Cardiac muscle cell (in vitro differentiated cells and primary cell): ENCODE results near the gene NRXN2. TPM values are rescaled to one million over a fixed set of nuclear protein-coding genes. Genes with fewer than 3 reads are reported as not detected.

Source experiments
- DNase-seq, 2 donors: peaks; one replicate each; pipeline versions ENCODE4 v3.0.0 to v3.0.0-alpha.2; 2010 to 2017; ENCODE audit warnings: low read depth in 1 of 2, low spot score in 1 of 2
- H3K27ac ChIP-seq: fragments of 200-600 bp; sonication (generic); 2 replicates; pipeline ENCODE4 v1.5.1; 2016
- H3K27me3 ChIP-seq: fragments of 200-600 bp; sonication (generic); 2 replicates; pipeline ENCODE4 v1.6.0; 2016; ENCODE audit warnings: control low read depth
- H3K36me3 ChIP-seq: fragments of 200-600 bp; sonication (generic); 2 replicates; pipeline ENCODE4 v1.5.1; 2016; ENCODE audit warnings: control low read depth
- H3K4me1 ChIP-seq: fragments of 200-600 bp; sonication (generic); 2 replicates; pipeline ENCODE4 v1.8.1; 2017; ENCODE audit warnings: low read depth, mild to moderate bottlenecking, mixed run types
- H3K4me3 ChIP-seq: fragments of 200-600 bp; sonication (generic); 2 replicates; pipeline ENCODE4 v1.5.1; 2016; ENCODE audit warnings: mild to moderate bottlenecking
- H3K9me3 ChIP-seq: fragments of 200-600 bp; sonication (generic); 2 replicates; pipeline ENCODE4 v1.5.1; 2017; ENCODE audit warnings: low read depth, mild to moderate bottlenecking, control low read depth
- polyA plus RNA-seq: library from polyadenylated mRNA; unstranded; fragments of >200 nt; fragmentation: Nextera tagmentation; extraction: Ambion mirVana; gene quantifications from 2 replicates; pipeline ENCODE4 v1.2.1, GENCODE V29; 2016
- total RNA-seq: library from RNA; depleted of rRNA; stranded (reverse); fragments of >200 nt; gene quantifications from 2 replicates; pipeline ENCODE4 v1.2.3, GENCODE V29; 2016
- TF ChIP-seq, protein P1 (sequence below): IDR thresholded peaks from 2 replicates; pipeline ENCODE4 v1.5.1; 2012; ENCODE audit warnings: low read depth, mild to moderate bottlenecking, low read length

Gene NRXN2
- total and polyA plus RNA-seq, 2 experiments from 2014 or later = 1.2 to 1.3 TPM

DNA sequence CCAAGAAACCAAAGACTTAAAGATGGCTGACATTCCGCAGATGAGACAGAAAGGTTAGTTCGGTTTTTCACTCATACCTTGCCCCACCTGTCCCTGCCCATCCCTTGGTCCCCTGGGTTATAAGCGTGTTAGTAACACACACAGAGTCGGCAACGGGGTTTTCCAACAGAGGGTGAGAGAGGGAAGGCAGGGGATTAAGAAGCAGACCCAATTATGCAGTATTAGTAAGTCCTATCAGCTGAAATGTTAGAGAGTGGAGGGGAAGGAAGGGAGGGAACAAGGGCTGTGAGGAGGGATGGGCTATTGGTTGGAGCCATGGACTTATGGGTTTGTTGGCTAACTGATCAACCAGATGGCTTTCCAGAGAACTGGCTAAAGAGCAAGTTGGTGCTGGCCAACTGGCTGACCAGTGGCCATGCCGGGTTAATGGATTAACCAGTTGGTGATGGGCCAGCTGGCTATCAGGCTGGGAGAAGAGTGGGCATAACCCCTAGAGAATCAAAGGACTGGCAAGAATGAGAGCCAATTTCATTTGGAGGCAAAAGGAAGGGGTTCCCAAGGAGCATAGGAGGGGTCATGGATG lies 45.5 kb downstream of the NRXN2 start:
- no peak overlapping the region for H3K27ac ChIP-seq
- H3K9me3 ChIP-seq = no peaks in the 10 kb centered on the region
- no peaks in the 10 kb centered on the region for H3K4me1 ChIP-seq
- no peaks in the 10 kb centered on the region for H3K36me3 ChIP-seq
- DNase-seq = no peak
- TF ChIP-seq, protein P1, sequence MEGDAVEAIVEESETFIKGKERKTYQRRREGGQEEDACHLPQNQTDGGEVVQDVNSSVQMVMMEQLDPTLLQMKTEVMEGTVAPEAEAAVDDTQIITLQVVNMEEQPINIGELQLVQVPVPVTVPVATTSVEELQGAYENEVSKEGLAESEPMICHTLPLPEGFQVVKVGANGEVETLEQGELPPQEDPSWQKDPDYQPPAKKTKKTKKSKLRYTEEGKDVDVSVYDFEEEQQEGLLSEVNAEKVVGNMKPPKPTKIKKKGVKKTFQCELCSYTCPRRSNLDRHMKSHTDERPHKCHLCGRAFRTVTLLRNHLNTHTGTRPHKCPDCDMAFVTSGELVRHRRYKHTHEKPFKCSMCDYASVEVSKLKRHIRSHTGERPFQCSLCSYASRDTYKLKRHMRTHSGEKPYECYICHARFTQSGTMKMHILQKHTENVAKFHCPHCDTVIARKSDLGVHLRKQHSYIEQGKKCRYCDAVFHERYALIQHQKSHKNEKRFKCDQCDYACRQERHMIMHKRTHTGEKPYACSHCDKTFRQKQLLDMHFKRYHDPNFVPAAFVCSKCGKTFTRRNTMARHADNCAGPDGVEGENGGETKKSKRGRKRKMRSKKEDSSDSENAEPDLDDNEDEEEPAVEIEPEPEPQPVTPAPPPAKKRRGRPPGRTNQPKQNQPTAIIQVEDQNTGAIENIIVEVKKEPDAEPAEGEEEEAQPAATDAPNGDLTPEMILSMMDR = no peak
- H3K27me3 ChIP-seq = peaks cover under 1% of the 10 kb centered on the region
- no peak overlapping the region for H3K4me3 ChIP-seq

DNA sequence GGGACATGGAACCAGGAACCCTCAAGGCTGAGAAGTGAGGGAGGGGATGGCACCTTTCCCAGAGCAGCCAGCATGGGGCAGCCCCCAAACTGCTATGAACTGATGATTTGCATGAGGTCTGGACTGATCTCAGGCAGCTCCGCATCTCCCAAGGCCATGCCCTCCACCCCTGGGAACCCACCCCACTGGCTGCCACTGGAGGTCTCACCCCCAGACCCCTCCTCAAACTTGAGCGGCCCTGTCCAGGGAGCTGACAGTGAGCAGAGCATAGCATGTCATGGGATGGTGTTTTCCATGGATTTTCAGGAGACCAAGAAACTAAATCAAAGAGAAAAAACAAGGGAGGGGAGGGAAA lies 46.8 kb downstream of the NRXN2 start:
- H3K27ac ChIP-seq = no peak overlapping the region
- no peaks in the 10 kb centered on the region for H3K4me1 ChIP-seq
- no peak for DNase-seq
- TF ChIP-seq, protein P1 = no peak
- no peaks in the 10 kb centered on the region for H3K27me3 ChIP-seq
- no peaks in the 10 kb centered on the region for H3K9me3 ChIP-seq
- H3K4me3 ChIP-seq = no peak overlapping the region
- H3K36me3 ChIP-seq = no peaks in the 10 kb centered on the region

DNA sequence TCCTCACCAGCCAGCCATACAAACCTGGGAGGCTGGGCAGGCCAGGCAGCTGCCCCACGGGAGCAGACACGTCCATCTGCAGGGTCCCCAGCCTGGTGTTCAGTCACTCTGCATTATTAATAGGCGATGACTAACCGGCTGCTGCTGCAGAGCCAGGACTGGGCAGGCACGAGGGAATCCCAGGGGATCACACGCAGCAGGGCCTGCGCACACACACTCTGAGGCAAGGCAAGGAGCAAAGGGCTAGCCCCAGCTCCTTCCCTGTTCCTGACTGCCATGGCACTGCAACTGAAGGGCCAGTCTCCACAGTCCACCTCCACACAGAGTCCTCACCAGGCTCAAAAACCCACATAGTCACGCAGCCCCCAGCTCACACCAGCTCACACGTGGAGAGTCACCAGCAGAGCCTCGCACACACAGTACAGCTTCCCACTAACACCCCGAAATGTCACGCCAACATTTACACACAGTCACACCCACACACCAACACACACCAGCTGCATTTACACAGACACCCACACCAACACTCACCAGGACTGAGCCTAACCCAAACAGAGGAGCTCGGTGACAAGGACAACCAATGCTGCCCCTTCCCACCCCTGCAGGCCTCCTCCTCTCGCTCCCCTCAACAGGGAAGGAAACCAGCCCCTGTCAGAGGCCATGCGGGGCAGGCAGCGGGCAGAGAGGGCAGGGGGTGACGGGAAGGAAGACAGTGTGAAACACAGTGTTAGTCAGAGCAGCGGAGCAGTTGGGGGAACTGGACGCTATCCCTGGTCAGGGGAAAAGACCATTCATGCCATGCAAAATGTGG lies 47.3 kb downstream of the NRXN2 start:
- Histone ChIP-seq H3K9me3 (no peaks in the 10 kb centered on the region), H3K27me3 (no peaks in the 10 kb centered on the region), H3K4me3 (no peak overlapping the region), H3K27ac (no peak overlapping the region), H3K36me3 (no peaks in the 10 kb centered on the region), H3K4me1 (no peaks in the 10 kb centered on the region)
- TF ChIP-seq, protein P1 = no peak
- peak; percentile 23 to 92 for DNase-seq

DNA sequence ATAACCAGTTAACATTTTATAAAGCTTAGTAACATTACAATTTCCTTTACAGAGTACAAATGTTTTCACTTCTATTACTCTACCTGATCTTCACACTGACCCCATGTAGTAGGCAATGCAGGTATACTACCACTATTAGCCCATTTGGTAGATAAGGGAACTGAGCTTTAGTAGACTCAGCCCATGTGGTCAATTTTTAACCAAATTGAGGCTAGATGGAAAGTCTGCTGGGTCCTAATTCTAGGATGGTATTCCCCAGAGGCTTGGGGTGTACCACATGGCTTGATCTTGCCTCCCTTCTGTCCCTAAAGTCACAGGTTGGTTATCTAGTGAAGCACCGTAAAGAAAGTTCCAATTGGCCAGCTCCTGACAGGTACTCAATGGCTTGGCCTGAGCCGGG lies 48.2 kb downstream of the NRXN2 start:
- no peaks in the 10 kb centered on the region for H3K27me3 ChIP-seq
- no peak for DNase-seq
- H3K27ac ChIP-seq = no peak overlapping the region
- no peaks in the 10 kb centered on the region for H3K4me1 ChIP-seq
- no peaks in the 10 kb centered on the region for H3K9me3 ChIP-seq
- H3K4me3 ChIP-seq = no peak overlapping the region
- H3K36me3 ChIP-seq = no peaks in the 10 kb centered on the region
- TF ChIP-seq, protein P1 = no peak

DNA sequence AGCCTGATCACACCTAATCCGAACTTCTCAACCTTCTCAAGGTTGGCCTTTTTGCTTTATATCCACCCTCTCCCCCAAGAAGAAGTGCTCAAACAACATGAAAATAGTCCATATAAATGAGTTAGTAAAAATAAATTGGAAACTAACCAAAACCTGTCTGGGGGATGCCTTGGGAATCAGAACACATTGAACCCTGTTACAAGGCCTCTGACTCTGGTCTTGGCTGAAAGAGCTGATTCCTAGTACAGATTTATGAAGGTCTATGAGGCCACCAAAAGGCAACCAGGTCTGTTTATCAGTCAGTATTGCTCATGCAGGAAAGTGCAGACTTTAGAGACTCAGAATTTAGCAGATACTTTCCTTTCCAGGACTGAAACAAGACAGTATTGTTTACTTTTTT lies 49.7 kb downstream of the NRXN2 start:
- no peaks in the 10 kb centered on the region for H3K9me3 ChIP-seq
- DNase-seq = no peak
- TF ChIP-seq, protein P1 = no peak
- H3K4me3 ChIP-seq = no peak overlapping the region
- no peaks in the 10 kb centered on the region for H3K36me3 ChIP-seq
- no peak overlapping the region for H3K27ac ChIP-seq
- no peaks in the 10 kb centered on the region for H3K27me3 ChIP-seq
- no peaks in the 10 kb centered on the region for H3K4me1 ChIP-seq
